T47D (cell line): ENCODE measurements around the gene CETN3.
"Not testable (repeated sequence)": the region's sequence is repeated elsewhere in the genome, so short reads cannot be mapped to it uniquely, and the experiment has no call there.

ENCODE experiments used
- DNase-seq, 2 experiments: peaks; one replicate each; pipeline versions ENCODE4 v3.0.0 to v3.0.0-alpha.2; 2011 to 2012; ENCODE audit warnings: low read depth in 1 of 2, low spot score in 1 of 2
- JUND ChIP-seq: IDR thresholded peaks from 2 replicates; pipeline ENCODE4 v1.6.1; 2012; ENCODE audit warnings: low read depth
- in situ Hi-C: cut with HindIII; loops from 2 replicates; pipeline ENCODE4 v1.10.0; 2016; ENCODE audit warnings: low sequenced_read_pairs, low pct_unique_long_range_greater_than_20kb

Gene CETN3

GRCh38 chr5:90368454-90369246 lies 40.9 kb downstream of the CETN3 start:
- in situ Hi-C loops = no loop called here
- TF ChIP-seq JUND = no peak
- DNase-seq = no peak

GRCh38 chr5:90367879-90368278 lies 41.7 kb downstream of the CETN3 start:
- no peak for DNase-seq
- in situ Hi-C loops = no loop called here
- TF ChIP-seq JUND = no peak

GRCh38 chr5:90366948-90367347 lies 42.6 kb downstream of the CETN3 start:
- in situ Hi-C loops = no loop called here
- DNase-seq = no peak
- TF ChIP-seq JUND = no peak

GRCh38 chr5:90365328-90365727 lies 44.2 kb downstream of the CETN3 start:
- in situ Hi-C loops = no loop called here
- no peak for DNase-seq
- TF ChIP-seq JUND = no peak

GRCh38 chr5:90359073-90359920 lies 50.3 kb downstream of the CETN3 start:
- in situ Hi-C loops = no loop called here
- no peak for DNase-seq
- TF ChIP-seq JUND = no peak

GRCh38 chr5:90356622-90357021 lies 52.9 kb downstream of the CETN3 start:
- no peak for DNase-seq
- in situ Hi-C loops = no loop called here
- TF ChIP-seq JUND = no peak

- in situ Hi-C loops = no loop called here
- no peak for DNase-seq
- TF ChIP-seq JUND = no peak
These were observed 53.4 kb downstream of the CETN3 start for GRCh38 chr5:90356176-90356575.

GRCh38 chr5:90355635-90356034 lies 53.9 kb downstream of the CETN3 start:
- no peak for DNase-seq
- no peak for TF ChIP-seq JUND
- in situ Hi-C loops = no loop called here

GRCh38 chr5:90353254-90353653 lies 56.3 kb downstream of the CETN3 start:
- no peak for DNase-seq
- in situ Hi-C loops = no loop called here
- TF ChIP-seq JUND = no peak

- DNase-seq = no peak
- TF ChIP-seq JUND = no peak
- in situ Hi-C loops = no loop called here
These were observed 58.5 kb downstream of the CETN3 start for GRCh38 chr5:90351101-90351500.

- no peak for DNase-seq
- TF ChIP-seq JUND = no peak
- in situ Hi-C loops = no loop called here
These were observed 62.1 kb downstream of the CETN3 start for GRCh38 chr5:90347462-90347861.

GRCh38 chr5:90345684-90346083 lies 63.9 kb downstream of the CETN3 start:
- in situ Hi-C loops = no loop called here
- TF ChIP-seq JUND = no peak
- DNase-seq = no peak

- in situ Hi-C loops = no loop called here
- DNase-seq = no peak
- no peak for TF ChIP-seq JUND
These were observed 64.9 kb downstream of the CETN3 start for GRCh38 chr5:90344689-90345088.

- DNase-seq, in situ Hi-C loops: not testable (repeated sequence)
These were observed 65.8 kb downstream of the CETN3 start for GRCh38 chr5:90343731-90344130.
